Gastroesophageal sphincter (tissue), 4 donors: ENCODE results near the gene TFB2M. TPM values are rescaled to one million over a fixed set of nuclear protein-coding genes. Genes with fewer than 3 reads are reported as not detected.

Source experiments
- ATAC-seq: fragments of 150-250 bp; one replicate; pipeline ENCODE4 v1.9.1; 2016; ENCODE audit warnings: mild to moderate bottlenecking, moderate library complexity
- H3K27ac ChIP-seq, 4 donors: fragments of 200-600 bp; sonication (generic) in 3 of 4; 1 replicate in 3 of 4; 2 replicates in 1 of 4; pipeline ENCODE4 v1.5.1; 2016 to 2019
- H3K27me3 ChIP-seq: fragments of 200-600 bp; sonication (generic); one replicate; pipeline ENCODE4 v1.5.1; 2019
- H3K36me3 ChIP-seq, 2 donors: fragments of 200-600 bp; sonication (generic); one replicate each; pipeline ENCODE4 v1.5.1; 2019; ENCODE audit warnings: control low read depth in 1 of 2
- H3K4me1 ChIP-seq, 3 donors: fragments of 200-600 bp; sonication (generic); 1 replicate in 2 of 3; 2 replicates in 1 of 3; pipeline ENCODE4 v1.5.1; 2016 to 2019; ENCODE audit warnings: control low read depth in 2 of 3
- H3K4me3 ChIP-seq, 2 donors: fragments of 200-600 bp; sonication (generic); one replicate each; pipeline ENCODE4 v1.5.1; 2019; ENCODE audit warnings: mild to moderate bottlenecking in 1 of 2, moderate library complexity in 1 of 2
- H3K9me3 ChIP-seq, 3 donors: fragments of 200-600 bp; sonication (generic); one replicate each; pipeline ENCODE4 v1.5.1; 2017 to 2019; ENCODE audit warnings: control low read depth in 2 of 3
- CTCF ChIP-seq, 4 experiments: fragments of 200-600 bp in 2 of 4; fragments of 450-650 bp in 2 of 4; sonication (generic) in 1 of 4; IDR thresholded peaks; one replicate each; pipeline ENCODE4 v1.5.1; 2017 to 2019; ENCODE audit warnings: antibody characterized with exemption in 4 of 4, mild to moderate bottlenecking in 2 of 4, moderate library complexity in 2 of 4
- EP300 ChIP-seq: sonication (generic); formaldehyde crosslinking; IDR thresholded peaks from one replicate; pipeline ENCODE4 v1.6.1; 2017; ENCODE audit warnings: antibody characterized with exemption, mild to moderate bottlenecking
- POLR2A ChIP-seq, 2 donors: fragments of 450-650 bp; IDR thresholded peaks; one replicate each; pipeline ENCODE4 v1.6.1; 2017; ENCODE audit warnings: antibody characterized with exemption in 2 of 2, mild to moderate bottlenecking in 2 of 2, moderate library complexity in 1 of 2
- POLR2AphosphoS5 ChIP-seq: sonication (generic); formaldehyde crosslinking; IDR thresholded peaks from one replicate; pipeline ENCODE4 v1.6.1; 2017; ENCODE audit warnings: antibody characterized with exemption
- WGBS, 2 donors: methylation state at CpG; one replicate each; pipeline ENCODE4 v1.1.5; 2018; ENCODE audit warnings: low coverage in 1 of 2; 5-methylcytosine and 5-hydroxymethylcytosine counted together
- total RNA-seq, 4 donors: library from RNA; depleted of rRNA; stranded (reverse); fragments of >200 nt; gene quantifications; one replicate each; pipeline ENCODE4 v1.1.0, GENCODE V29; 2016

The TFB2M gene
- total RNA-seq, 4 donors from 2014 or later: 7.4 to 12.8 (median 10.2) TPM

- H3K9me3 ChIP-seq: peaks cover 0 to 46% (median 0%) of the 10 kb centered on the region in 3 donors
- H3K27ac ChIP-seq: no peak overlapping the region
- peaks cover 0 to 6% (median 0%) of the 10 kb centered on the region in 3 donors for H3K4me1 ChIP-seq
- TF ChIP-seq POLR2AphosphoS5 (no peak), CTCF (IDR thresholded peaks at IDR 0.05) (no peak), POLR2A (IDR thresholded peaks at IDR 0.05) (no peak), EP300 (no peak)
- no peaks in the 10 kb centered on the region for H3K36me3 ChIP-seq
- no peaks in the 10 kb centered on the region for H3K27me3 ChIP-seq
- H3K4me3 ChIP-seq: no peak overlapping the region
- no peak for ATAC-seq
- WGBS, 2 donors: 69% methylated on average over 4 of the region's 10 CpGs; no CpG with 5 or more reads in 1 of the 2 donors
Observed at GRCh38 chr1:246512635-246513034, 53.4 kb downstream of the TFB2M start.

- no peaks in the 10 kb centered on the region for H3K27me3 ChIP-seq
- no peak for TF ChIP-seq CTCF (IDR thresholded peaks at IDR 0.05)
- TF ChIP-seq EP300: no peak
- TF ChIP-seq POLR2A (IDR thresholded peaks at IDR 0.05): no peak
- TF ChIP-seq POLR2AphosphoS5: no peak
- peaks cover 0 to 9% (median 0%) of the 10 kb centered on the region in 3 donors for H3K4me1 ChIP-seq
- ATAC-seq: no peak
- no CpG with 5 or more reads among the region's 7 CpGs for WGBS, 2 donors
- peaks cover 0 to 42% (median 0%) of the 10 kb centered on the region in 3 donors for H3K9me3 ChIP-seq
- no peaks in the 10 kb centered on the region for H3K36me3 ChIP-seq
- no peak overlapping the region for H3K27ac ChIP-seq
- H3K4me3 ChIP-seq: no peak overlapping the region
Observed at GRCh38 chr1:246512230-246512629, 53.8 kb downstream of the TFB2M start.

- H3K27ac ChIP-seq: no peak overlapping the region
- no peak for TF ChIP-seq CTCF (IDR thresholded peaks at IDR 0.05)
- TF ChIP-seq POLR2A (IDR thresholded peaks at IDR 0.05): no peak
- no peak for TF ChIP-seq EP300
- no peak for TF ChIP-seq POLR2AphosphoS5
- H3K4me3 ChIP-seq: no peak overlapping the region
- H3K4me1 ChIP-seq: peaks cover 0 to 16% (median 2%) of the 10 kb centered on the region in 3 donors
- H3K9me3 ChIP-seq: peaks cover 0 to 31% (median 0%) of the 10 kb centered on the region in 3 donors
- no peaks in the 10 kb centered on the region for H3K27me3 ChIP-seq
- 91 to 100% methylated on average over 3 to 4 of the region's 7 CpGs for WGBS, 2 donors
- ATAC-seq: no peak
- H3K36me3 ChIP-seq: no peaks in the 10 kb centered on the region
Observed at GRCh38 chr1:246511203-246511602, 54.9 kb downstream of the TFB2M start.

- TF ChIP-seq CTCF (IDR thresholded peaks at IDR 0.05) (no peak), POLR2A (IDR thresholded peaks at IDR 0.05) (no peak), POLR2AphosphoS5 (no peak), EP300 (no peak)
- Histone ChIP-seq H3K27me3 (no peaks in the 10 kb centered on the region), H3K27ac (no peak overlapping the region), H3K4me3 (no peak overlapping the region), H3K36me3 (no peaks in the 10 kb centered on the region), H3K4me1 (peaks cover 0 to 24% (median 5%) of the 10 kb centered on the region in 3 donors), H3K9me3 (peaks cover 0 to 23% (median 0%) of the 10 kb centered on the region in 3 donors)
- no peak for ATAC-seq
- no CpG with 5 or more reads among the region's 13 CpGs for WGBS, 2 donors
Observed at GRCh38 chr1:246510147-246511030, 55.7 kb downstream of the TFB2M start.
